ENCODE measurements around the gene SORL1. TPM values are rescaled to one million over a fixed set of nuclear protein-coding genes. Genes with fewer than 3 reads are reported as not detected.

The SORL1 gene
- total RNA-seq, 1 donor from 2014 or later, result 11.1 TPM

GRCh38 chr11:121443688-121444275, 8.3 kb upstream of the SORL1 start:
- H3K27ac Mint-ChIP-seq (ENCODE audit: unreplicated experiment), result no peak overlapping the region
- H3K27me3 Mint-ChIP-seq (ENCODE audit: unreplicated experiment), result no peaks in the 10 kb centered on the region
- peaks cover 14% of the 10 kb centered on the region for H3K4me1 Mint-ChIP-seq (ENCODE audit: low read depth, unreplicated experiment)
- TF ChIP-seq, protein P1, sequence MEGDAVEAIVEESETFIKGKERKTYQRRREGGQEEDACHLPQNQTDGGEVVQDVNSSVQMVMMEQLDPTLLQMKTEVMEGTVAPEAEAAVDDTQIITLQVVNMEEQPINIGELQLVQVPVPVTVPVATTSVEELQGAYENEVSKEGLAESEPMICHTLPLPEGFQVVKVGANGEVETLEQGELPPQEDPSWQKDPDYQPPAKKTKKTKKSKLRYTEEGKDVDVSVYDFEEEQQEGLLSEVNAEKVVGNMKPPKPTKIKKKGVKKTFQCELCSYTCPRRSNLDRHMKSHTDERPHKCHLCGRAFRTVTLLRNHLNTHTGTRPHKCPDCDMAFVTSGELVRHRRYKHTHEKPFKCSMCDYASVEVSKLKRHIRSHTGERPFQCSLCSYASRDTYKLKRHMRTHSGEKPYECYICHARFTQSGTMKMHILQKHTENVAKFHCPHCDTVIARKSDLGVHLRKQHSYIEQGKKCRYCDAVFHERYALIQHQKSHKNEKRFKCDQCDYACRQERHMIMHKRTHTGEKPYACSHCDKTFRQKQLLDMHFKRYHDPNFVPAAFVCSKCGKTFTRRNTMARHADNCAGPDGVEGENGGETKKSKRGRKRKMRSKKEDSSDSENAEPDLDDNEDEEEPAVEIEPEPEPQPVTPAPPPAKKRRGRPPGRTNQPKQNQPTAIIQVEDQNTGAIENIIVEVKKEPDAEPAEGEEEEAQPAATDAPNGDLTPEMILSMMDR (IDR thresholded peaks at IDR 0.05; ENCODE audit: partially characterized antibody, unreplicated experiment), result no peak
- no peaks in the 10 kb centered on the region for H3K9me3 Mint-ChIP-seq (ENCODE audit: unreplicated experiment)
- DNase-seq, result no peak
- H3K4me3 Mint-ChIP-seq (ENCODE audit: unreplicated experiment), result no peak overlapping the region
- H3K36me3 Mint-ChIP-seq (ENCODE audit: unreplicated experiment), result no peaks in the 10 kb centered on the region

GRCh38 chr11:121444526-121444925, 7.6 kb upstream of the SORL1 start:
- peaks cover 14% of the 10 kb centered on the region for H3K4me1 Mint-ChIP-seq (ENCODE audit: low read depth, unreplicated experiment)
- TF ChIP-seq, protein P1 (IDR thresholded peaks at IDR 0.05; ENCODE audit: partially characterized antibody, unreplicated experiment), result no peak
- no peaks in the 10 kb centered on the region for H3K36me3 Mint-ChIP-seq (ENCODE audit: unreplicated experiment)
- H3K4me3 Mint-ChIP-seq (ENCODE audit: unreplicated experiment), result no peak overlapping the region
- no peak overlapping the region for H3K27ac Mint-ChIP-seq (ENCODE audit: unreplicated experiment)
- no peaks in the 10 kb centered on the region for H3K9me3 Mint-ChIP-seq (ENCODE audit: unreplicated experiment)
- no peak for DNase-seq
- H3K27me3 Mint-ChIP-seq (ENCODE audit: unreplicated experiment), result no peaks in the 10 kb centered on the region

DNA sequence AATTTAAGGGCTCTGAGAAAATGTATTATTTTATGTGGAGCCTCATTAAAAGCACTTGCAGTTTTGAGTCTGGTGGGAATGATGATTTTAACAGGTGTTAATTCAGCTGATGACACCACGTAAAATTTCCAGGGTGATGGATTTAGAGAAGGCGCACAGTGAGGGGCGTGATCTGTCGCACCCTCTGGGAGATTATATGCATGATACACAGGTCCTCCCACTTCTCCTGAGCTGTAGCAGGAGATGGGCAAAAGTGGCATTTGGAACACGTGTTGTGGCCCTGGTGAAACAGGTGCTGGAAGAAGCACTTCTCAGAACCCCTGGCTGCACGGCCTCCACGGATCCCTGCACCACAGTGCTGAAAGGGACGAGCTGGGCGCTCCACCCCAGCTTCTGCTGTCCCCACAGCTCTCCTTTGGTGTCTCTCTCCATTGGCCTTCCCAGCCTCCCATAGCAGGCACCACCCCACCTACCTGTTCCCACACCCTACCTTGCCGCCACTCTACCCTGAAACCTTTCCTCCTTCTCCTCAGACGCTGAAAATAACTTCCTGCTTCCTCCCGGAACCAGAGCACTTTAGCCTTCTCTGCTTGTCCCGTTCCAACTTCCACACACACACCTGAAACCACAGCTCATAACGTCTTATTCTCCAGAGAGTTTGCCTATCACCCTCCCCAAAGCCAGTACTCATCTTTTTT, 6.9 kb upstream of the SORL1 start:
- TF ChIP-seq, protein P1 (IDR thresholded peaks at IDR 0.05; ENCODE audit: partially characterized antibody, unreplicated experiment), result no peak
- no peaks in the 10 kb centered on the region for H3K36me3 Mint-ChIP-seq (ENCODE audit: unreplicated experiment)
- H3K9me3 Mint-ChIP-seq (ENCODE audit: unreplicated experiment), result no peaks in the 10 kb centered on the region
- H3K4me1 Mint-ChIP-seq (ENCODE audit: low read depth, unreplicated experiment), result peaks cover 14% of the 10 kb centered on the region
- no peak overlapping the region for H3K4me3 Mint-ChIP-seq (ENCODE audit: unreplicated experiment)
- DNase-seq, result no peak
- H3K27me3 Mint-ChIP-seq (ENCODE audit: unreplicated experiment), result no peaks in the 10 kb centered on the region
- H3K27ac Mint-ChIP-seq (ENCODE audit: unreplicated experiment), result no peak overlapping the region

DNA sequence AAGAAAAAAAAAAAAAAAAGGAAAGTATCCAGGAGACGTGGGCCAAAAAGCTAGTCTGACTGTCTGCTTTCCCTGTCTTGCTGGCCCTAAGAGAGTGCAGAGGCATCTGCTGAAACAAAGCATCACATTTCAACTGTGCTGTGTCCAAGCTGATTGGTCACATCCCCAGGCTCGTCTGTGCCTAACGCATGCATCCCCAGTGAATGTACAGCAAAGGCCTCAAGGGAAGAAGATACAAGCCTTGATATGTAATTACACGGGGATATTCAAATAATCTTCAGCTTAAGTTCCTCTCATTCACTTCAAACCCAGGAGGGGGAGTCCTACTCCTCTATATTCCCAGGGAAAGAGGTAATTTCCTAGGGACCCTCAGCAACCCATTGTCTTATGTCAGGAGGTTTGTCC, 5.4 kb upstream of the SORL1 start:
- Mint-ChIP-seq H3K36me3 (ENCODE audit: unreplicated experiment) (no peaks in the 10 kb centered on the region), H3K27me3 (ENCODE audit: unreplicated experiment) (no peaks in the 10 kb centered on the region), H3K27ac (ENCODE audit: unreplicated experiment) (no peak overlapping the region), H3K4me3 (ENCODE audit: unreplicated experiment) (no peak overlapping the region), H3K9me3 (ENCODE audit: unreplicated experiment) (no peaks in the 10 kb centered on the region), H3K4me1 (ENCODE audit: low read depth, unreplicated experiment) (peaks cover 14% of the 10 kb centered on the region)
- TF ChIP-seq, protein P1 (IDR thresholded peaks at IDR 0.05; ENCODE audit: partially characterized antibody, unreplicated experiment), result no peak
- no peak for DNase-seq

GRCh38 chr11:121448011-121448410, 4.1 kb upstream of the SORL1 start:
- peaks cover 2% of the 10 kb centered on the region for H3K27me3 Mint-ChIP-seq (ENCODE audit: unreplicated experiment)
- peaks cover 4% of the 10 kb centered on the region for H3K9me3 Mint-ChIP-seq (ENCODE audit: unreplicated experiment)
- H3K36me3 Mint-ChIP-seq (ENCODE audit: unreplicated experiment), result no peaks in the 10 kb centered on the region
- H3K4me1 Mint-ChIP-seq (ENCODE audit: low read depth, unreplicated experiment), result peaks cover 18% of the 10 kb centered on the region
- no peak overlapping the region for H3K4me3 Mint-ChIP-seq (ENCODE audit: unreplicated experiment)
- DNase-seq, result no peak
- TF ChIP-seq, protein P1 (IDR thresholded peaks at IDR 0.05; ENCODE audit: partially characterized antibody, unreplicated experiment), result no peak
- H3K27ac Mint-ChIP-seq (ENCODE audit: unreplicated experiment), result no peak overlapping the region

Data from glutamatergic neuron (in vitro differentiated cells).